ENCODE data around the gene SECTM1.

GRCh38 chr17:82282239-82283207 is 51.0 kb downstream of the SECTM1 start:
- TF ChIP-seq TCF7L2 (IDR thresholded peaks at IDR 0.05; ENCODE audit: low read depth, low read length) (no peak), ZBTB11 (CRISPR knock-in tag; IDR thresholded peaks at IDR 0.05) (no peak)
